OCI-LY1 (cell line): ENCODE data around the gene RBM26.

Experiments used
- H2AFZ ChIP-seq: fragments of 200-600 bp; sonication (generic), shearing (Covaris generic); 2 replicates; pipeline ENCODE4 v1.6.0; 2014; ENCODE audit warnings: antibody characterized with exemption, mild to moderate bottlenecking, low read length
- H3F3A ChIP-seq: fragments of 200-600 bp; sonication (generic), shearing (Covaris generic); 2 replicates; pipeline ENCODE4 v1.6.0; 2014; ENCODE audit warnings: mild to moderate bottlenecking, antibody characterized with exemption, low read length, moderate library complexity; ENCODE audit not compliant: insufficient read depth
- H3K27ac ChIP-seq: fragments of 200-600 bp; sonication (generic); 2 replicates; pipeline ENCODE4 v1.5.1; 2014; ENCODE audit warnings: low read length, mixed run types, mild to moderate bottlenecking, low read depth; ENCODE audit not compliant: poor library complexity, severe bottlenecking
- H3K27me3 ChIP-seq: fragments of 200-600 bp; sonication (generic); 2 replicates; pipeline ENCODE4 v1.6.0; 2014; ENCODE audit warnings: antibody characterized with exemption, mild to moderate bottlenecking, low read length, moderate library complexity; ENCODE audit not compliant: insufficient read depth
- H3K36me3 ChIP-seq: fragments of 200-600 bp; sonication (generic); 2 replicates; pipeline ENCODE4 v1.6.1; 2014; ENCODE audit warnings: mild to moderate bottlenecking, antibody characterized with exemption, low read length, moderate library complexity, mixed read lengths; ENCODE audit not compliant: insufficient read depth
- H3K4me1 ChIP-seq: fragments of 200-600 bp; sonication (generic); 2 replicates; pipeline ENCODE4 v1.5.1; 2014; ENCODE audit warnings: mild to moderate bottlenecking, low read length, moderate library complexity; ENCODE audit not compliant: insufficient read depth, severe bottlenecking
- H3K4me2 ChIP-seq: fragments of 200-600 bp; sonication (generic), shearing (Covaris generic); 2 replicates; pipeline ENCODE4 v1.6.1; 2014; ENCODE audit warnings: low read length
- H3K4me3 ChIP-seq: fragments of 200-600 bp; sonication (generic); 2 replicates; pipeline ENCODE4 v1.5.1; 2014; ENCODE audit warnings: low read length, low read depth, mild to moderate bottlenecking, mixed read lengths; ENCODE audit not compliant: poor library complexity, severe bottlenecking
- H3K79me2 ChIP-seq: fragments of 200-600 bp; shearing (Covaris generic); 2 replicates; pipeline ENCODE4 v1.6.1; 2016; ENCODE audit warnings: mixed run types, low read length, mixed read lengths; ENCODE audit not compliant: insufficient read depth
- H3K9ac ChIP-seq: fragments of 200-600 bp; sonication (generic), shearing (Covaris generic); 2 replicates; pipeline ENCODE4 v1.6.1; 2014; ENCODE audit warnings: mild to moderate bottlenecking, low read length, mixed read lengths
- H3K9me2 ChIP-seq: fragments of 200-600 bp; sonication (generic), shearing (Covaris generic); 2 replicates; pipeline ENCODE4 v1.6.1; 2014; ENCODE audit warnings: low read depth, mild to moderate bottlenecking, low read length, mixed read lengths
- H3K9me3 ChIP-seq: fragments of 200-600 bp; shearing (Covaris generic); 2 replicates; pipeline ENCODE4 v1.6.1; 2014; ENCODE audit warnings: low read length, mixed read lengths
- H4K20me1 ChIP-seq: fragments of 200-600 bp; sonication (generic), shearing (Covaris generic); 2 replicates; pipeline ENCODE4 v1.6.0; 2016; ENCODE audit warnings: mild to moderate bottlenecking, low read length; ENCODE audit not compliant: insufficient read depth
- CTCF ChIP-seq: fragments of 200-600 bp; sonication (generic), shearing (Covaris generic); IDR thresholded peaks from 2 replicates; pipeline ENCODE4 v1.5.1; 2017; ENCODE audit warnings: mild to moderate bottlenecking, antibody characterized with exemption, low read length, moderate library complexity, mixed read lengths
- EZH2 ChIP-seq: fragments of 200-600 bp; sonication (generic), shearing (Covaris generic); IDR thresholded peaks from 2 replicates; pipeline ENCODE4 v1.8.0; 2017; ENCODE audit warnings: borderline replicate concordance, mixed run types, mild to moderate bottlenecking, antibody characterized with exemption, low read length, moderate library complexity, mixed read lengths

The RBM26 gene

GRCh38 chr13:79406597-79406908 is 498 bp upstream of the RBM26 start:
- peak overlapping the region; percentile 84 for H3K4me3 ChIP-seq
- TF ChIP-seq CTCF, result no peak
- no peak for TF ChIP-seq EZH2
- H3K9me3 ChIP-seq, result no peaks in the 10 kb centered on the region
- H3K4me1 ChIP-seq, result peaks cover 42% of the 10 kb centered on the region
- H3K9ac ChIP-seq, result peak overlapping the region; percentile 74
- peak overlapping the region; percentile 90 for H3K27ac ChIP-seq
- no peak overlapping the region for H2AFZ ChIP-seq
- H3F3A ChIP-seq, result no peaks in the 10 kb centered on the region
- H3K27me3 ChIP-seq, result no peaks in the 10 kb centered on the region
- peak overlapping the region; percentile 79 for H3K4me2 ChIP-seq
- no peaks in the 10 kb centered on the region for H4K20me1 ChIP-seq
- no peaks in the 10 kb centered on the region for H3K9me2 ChIP-seq
- H3K36me3 ChIP-seq, result peaks cover 11% of the 10 kb centered on the region; the same call in 1 of the 2 replicates
- peaks cover 52% of the 10 kb centered on the region for H3K79me2 ChIP-seq

- peak overlapping the region; percentile 90 for H3K27ac ChIP-seq
- peak overlapping the region; percentile 79 for H3K4me2 ChIP-seq
- H3K4me3 ChIP-seq, result peak overlapping the region; percentile 84
- no peaks in the 10 kb centered on the region for H4K20me1 ChIP-seq
- no peaks in the 10 kb centered on the region for H3F3A ChIP-seq
- H3K9me3 ChIP-seq, result no peaks in the 10 kb centered on the region
- H2AFZ ChIP-seq, result no peak overlapping the region
- H3K4me1 ChIP-seq, result peaks cover 53% of the 10 kb centered on the region
- peaks cover 63% of the 10 kb centered on the region for H3K79me2 ChIP-seq
- peaks cover 22% of the 10 kb centered on the region for H3K36me3 ChIP-seq
- H3K9me2 ChIP-seq, result no peaks in the 10 kb centered on the region
- no peaks in the 10 kb centered on the region for H3K27me3 ChIP-seq
- H3K9ac ChIP-seq, result peak overlapping the region; percentile 74
- TF ChIP-seq CTCF, result no peak
- TF ChIP-seq EZH2, result no peak
Observed at GRCh38 chr13:79405501-79405830, 589 bp downstream of the RBM26 start.

- no peaks in the 10 kb centered on the region for H3K9me3 ChIP-seq
- no peaks in the 10 kb centered on the region for H3F3A ChIP-seq
- no peaks in the 10 kb centered on the region for H3K27me3 ChIP-seq
- H3K4me2 ChIP-seq, result peak overlapping the region; percentile 79
- TF ChIP-seq CTCF (no peak), EZH2 (no peak)
- peak overlapping the region; percentile 74 for H3K9ac ChIP-seq
- H4K20me1 ChIP-seq, result no peaks in the 10 kb centered on the region
- peaks cover 67% of the 10 kb centered on the region for H3K79me2 ChIP-seq
- H3K4me1 ChIP-seq, result peaks cover 58% of the 10 kb centered on the region
- H3K27ac ChIP-seq, result peak overlapping the region; percentile 90
- H3K36me3 ChIP-seq, result peaks cover 27% of the 10 kb centered on the region
- H3K4me3 ChIP-seq, result peak overlapping the region; percentile 84
- H2AFZ ChIP-seq, result no peak overlapping the region
- no peaks in the 10 kb centered on the region for H3K9me2 ChIP-seq
Observed at GRCh38 chr13:79404985-79405384, 1.1 kb downstream of the RBM26 start.
